ENCODE results near the gene HLA-DPA1.

Gene HLA-DPA1

DNA sequence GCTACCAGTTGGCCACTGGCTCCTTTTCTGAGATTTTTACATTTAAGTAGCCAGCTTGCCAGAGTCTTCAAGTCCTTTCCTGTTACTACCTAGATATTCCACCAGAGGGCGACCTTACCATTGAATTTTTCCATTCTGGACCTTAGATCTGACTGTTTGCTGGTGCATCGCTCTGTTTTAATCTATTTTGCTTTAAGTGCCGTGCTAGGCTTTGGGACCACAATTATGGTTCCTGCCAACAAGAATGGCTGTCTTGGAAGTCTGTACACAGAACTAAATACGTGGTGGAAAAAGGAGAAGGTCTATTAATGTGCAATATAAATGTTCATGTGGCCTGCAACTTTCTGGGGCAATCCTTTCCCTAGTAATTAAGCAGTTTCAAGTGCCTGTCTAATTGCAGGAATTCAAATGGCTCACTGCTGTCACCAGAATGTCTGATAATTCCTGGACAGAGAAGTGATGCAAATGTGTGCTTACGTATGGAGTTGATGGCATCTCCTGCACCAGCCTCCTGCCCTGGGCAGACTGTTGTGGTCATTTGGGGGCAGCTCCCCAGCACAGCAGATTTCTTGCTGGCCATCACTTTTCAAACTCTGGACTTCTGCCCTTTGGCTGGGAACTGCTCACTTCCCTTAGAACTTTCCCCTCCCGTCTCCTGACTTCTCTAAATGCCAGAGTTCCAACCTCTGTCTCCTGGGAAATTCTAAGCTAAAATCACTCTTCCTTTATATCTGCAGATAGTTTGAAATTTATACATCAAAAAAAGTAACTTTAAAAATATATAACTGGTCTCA lies 58.4 kb downstream of the HLA-DPA1 start:
- DNase-seq: peak; percentile 69 to 85
